ENCODE results near the gene RS1.

DNA sequence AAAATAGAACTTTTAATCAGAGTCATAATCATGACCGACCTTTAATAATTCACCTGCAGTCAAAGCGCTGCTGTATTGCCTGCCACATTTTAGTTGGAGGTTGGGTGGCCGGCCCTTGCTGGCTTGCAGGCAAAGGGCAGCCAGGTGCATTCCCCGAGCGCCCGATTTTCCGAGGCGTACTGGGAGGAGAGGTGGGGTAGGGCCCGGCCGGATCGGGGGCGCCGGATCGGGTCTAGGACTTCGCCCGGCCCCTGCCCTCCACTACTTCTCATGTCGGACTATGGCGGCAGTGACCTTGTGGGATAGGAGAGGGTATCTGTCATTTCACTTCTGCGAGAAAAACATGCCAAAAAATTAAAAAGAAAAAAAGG is 2.5 kb upstream of the RS1 start:
- TF ChIP-seq, protein P1, sequence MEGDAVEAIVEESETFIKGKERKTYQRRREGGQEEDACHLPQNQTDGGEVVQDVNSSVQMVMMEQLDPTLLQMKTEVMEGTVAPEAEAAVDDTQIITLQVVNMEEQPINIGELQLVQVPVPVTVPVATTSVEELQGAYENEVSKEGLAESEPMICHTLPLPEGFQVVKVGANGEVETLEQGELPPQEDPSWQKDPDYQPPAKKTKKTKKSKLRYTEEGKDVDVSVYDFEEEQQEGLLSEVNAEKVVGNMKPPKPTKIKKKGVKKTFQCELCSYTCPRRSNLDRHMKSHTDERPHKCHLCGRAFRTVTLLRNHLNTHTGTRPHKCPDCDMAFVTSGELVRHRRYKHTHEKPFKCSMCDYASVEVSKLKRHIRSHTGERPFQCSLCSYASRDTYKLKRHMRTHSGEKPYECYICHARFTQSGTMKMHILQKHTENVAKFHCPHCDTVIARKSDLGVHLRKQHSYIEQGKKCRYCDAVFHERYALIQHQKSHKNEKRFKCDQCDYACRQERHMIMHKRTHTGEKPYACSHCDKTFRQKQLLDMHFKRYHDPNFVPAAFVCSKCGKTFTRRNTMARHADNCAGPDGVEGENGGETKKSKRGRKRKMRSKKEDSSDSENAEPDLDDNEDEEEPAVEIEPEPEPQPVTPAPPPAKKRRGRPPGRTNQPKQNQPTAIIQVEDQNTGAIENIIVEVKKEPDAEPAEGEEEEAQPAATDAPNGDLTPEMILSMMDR (IDR thresholded peaks at IDR 0.05 in 4 of 5, conservative IDR thresholded peaks at IDR 0.05 in 1 of 5), result no peak
- TF ChIP-seq POLR2A (IDR thresholded peaks at IDR 0.05), result no peak
